ENCODE measurements around the gene VEZF1. TPM values are rescaled to one million over a fixed set of nuclear protein-coding genes. Genes with fewer than 3 reads are reported as not detected.

The VEZF1 gene
- total and polyA plus RNA-seq, 4 donors = 18.0 to 78.9 (median 43.9) TPM

GRCh38 chr17:57971572-57971971 lies 16.5 kb downstream of the VEZF1 start:
- no peak for TF ChIP-seq CTCF (IDR thresholded peaks at IDR 0.05; ENCODE audit: control extremely low read depth, extremely low read depth)
- WGBS, 2 donors = 69 to 80% methylated on average over 10 of the region's 10 CpGs

GRCh38 chr17:57970710-57971109 lies 17.3 kb downstream of the VEZF1 start:
- H3K9me3 ChIP-seq (ENCODE audit: control insufficient read depth in 4 of 4, insufficient read depth in 3 of 4, low read length in 3 of 4) = no peaks in the 10 kb centered on the region
- peaks cover 6 to 24% (median 12%) of the 10 kb centered on the region in 4 donors for H3K36me3 ChIP-seq (ENCODE audit: control insufficient read depth in 4 of 4, insufficient read depth in 4 of 4, low read length in 4 of 4)
- TF ChIP-seq CTCF (IDR thresholded peaks at IDR 0.05; ENCODE audit: control extremely low read depth, extremely low read depth) = no peak
- H3K27ac ChIP-seq (ENCODE audit: low read depth in 1 of 2, low read length in 1 of 2) = no peak overlapping the region
- DNase-seq (no peak), ATAC-seq (ENCODE audit: insufficient read depth, low FRiP score) (no peak)
- WGBS, 2 donors = 49 to 80% methylated on average over 4 of the region's 4 CpGs
- no peak overlapping the region for H3K4me3 ChIP-seq
- H3K27me3 ChIP-seq (ENCODE audit: control insufficient read depth in 3 of 3, insufficient read depth in 3 of 3, low read length in 2 of 3) = no peaks in the 10 kb centered on the region
- H3K9ac ChIP-seq (ENCODE audit: insufficient read depth in 1 of 2, low read length in 2 of 2) = no peak overlapping the region
- H3K4me1 ChIP-seq (ENCODE audit: control insufficient read depth in 5 of 5, insufficient read depth in 5 of 5, low read length in 5 of 5) = peaks cover 0 to 16% (median 7%) of the 10 kb centered on the region in 5 donors

More at GRCh38 chr17:57971572-57971971, 16.5 kb downstream of the VEZF1 start:
- H3K27me3 ChIP-seq (ENCODE audit: control insufficient read depth in 3 of 3, insufficient read depth in 3 of 3, low read length in 2 of 3) = no peaks in the 10 kb centered on the region
- H3K9me3 ChIP-seq (ENCODE audit: control insufficient read depth in 4 of 4, insufficient read depth in 3 of 4, low read length in 3 of 4) = no peaks in the 10 kb centered on the region
- peaks cover 11 to 31% (median 17%) of the 10 kb centered on the region in 4 donors for H3K36me3 ChIP-seq (ENCODE audit: control insufficient read depth in 4 of 4, insufficient read depth in 4 of 4, low read length in 4 of 4)
- no peak overlapping the region for H3K9ac ChIP-seq (ENCODE audit: insufficient read depth in 1 of 2, low read length in 2 of 2)
- no peak for DNase-seq
- ATAC-seq (ENCODE audit: insufficient read depth, low FRiP score) = no peak
- H3K4me3 ChIP-seq = no peak overlapping the region
- H3K4me1 ChIP-seq (ENCODE audit: control insufficient read depth in 5 of 5, insufficient read depth in 5 of 5, low read length in 5 of 5) = peaks cover 0 to 16% (median 8%) of the 10 kb centered on the region in 5 donors
- H3K27ac ChIP-seq (ENCODE audit: low read depth in 1 of 2, low read length in 1 of 2) = no peak overlapping the region

DNA sequence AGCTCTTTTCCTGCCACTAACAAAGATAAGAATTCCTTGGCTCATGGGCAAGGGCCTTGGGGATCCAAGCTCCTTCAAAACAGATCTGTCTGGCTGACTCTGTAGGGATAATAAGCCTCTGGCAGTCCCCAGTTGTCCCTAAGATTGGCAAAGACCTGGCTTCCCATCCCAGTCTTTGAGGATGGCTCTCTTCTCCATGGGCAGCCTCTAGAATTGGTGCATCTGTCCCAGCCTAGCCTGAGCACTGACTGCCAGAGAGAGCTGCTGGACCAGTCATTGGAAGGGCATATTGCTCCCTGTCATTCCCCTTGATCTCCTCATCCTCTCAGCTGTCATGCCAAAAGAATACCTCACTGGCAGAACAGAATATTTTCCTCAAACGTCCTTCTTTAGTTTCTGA lies 19.6 kb downstream of the VEZF1 start:
- Histone ChIP-seq H3K36me3 (ENCODE audit: control insufficient read depth in 4 of 4, insufficient read depth in 4 of 4, low read length in 4 of 4) (peaks cover 1 to 7% (median 4%) of the 10 kb centered on the region in 4 donors), H3K9me3 (ENCODE audit: control insufficient read depth in 4 of 4, insufficient read depth in 3 of 4, low read length in 3 of 4) (no peaks in the 10 kb centered on the region), H3K4me3 (no peak overlapping the region), H3K4me1 (ENCODE audit: control insufficient read depth in 5 of 5, insufficient read depth in 5 of 5, low read length in 5 of 5) (peaks cover 0 to 6% (median 0%) of the 10 kb centered on the region in 5 donors), H3K27ac (ENCODE audit: low read depth in 1 of 2, low read length in 1 of 2) (no peak overlapping the region), H3K27me3 (ENCODE audit: control insufficient read depth in 3 of 3, insufficient read depth in 3 of 3, low read length in 2 of 3) (no peaks in the 10 kb centered on the region), H3K9ac (ENCODE audit: insufficient read depth in 1 of 2, low read length in 2 of 2) (no peak overlapping the region)
- no peak for TF ChIP-seq CTCF (IDR thresholded peaks at IDR 0.05; ENCODE audit: control extremely low read depth, extremely low read depth)
- ATAC-seq (ENCODE audit: insufficient read depth, low FRiP score) (no peak), DNase-seq (no peak)
- WGBS, 2 donors = 65 to 71% methylated on average over 1 of the region's 1 CpG

GRCh38 chr17:57966875-57967274 lies 21.2 kb downstream of the VEZF1 start:
- Histone ChIP-seq H3K4me3 (no peak overlapping the region), H3K9ac (ENCODE audit: insufficient read depth in 1 of 2, low read length in 2 of 2) (no peak overlapping the region), H3K27me3 (ENCODE audit: control insufficient read depth in 3 of 3, insufficient read depth in 3 of 3, low read length in 2 of 3) (no peaks in the 10 kb centered on the region), H3K36me3 (ENCODE audit: control insufficient read depth in 4 of 4, insufficient read depth in 4 of 4, low read length in 4 of 4) (peaks cover 0 to 1% (median 0%) of the 10 kb centered on the region in 4 donors), H3K4me1 (ENCODE audit: control insufficient read depth in 5 of 5, insufficient read depth in 5 of 5, low read length in 5 of 5) (peaks cover 0 to 6% (median 0%) of the 10 kb centered on the region in 5 donors), H3K27ac (ENCODE audit: low read depth in 1 of 2, low read length in 1 of 2) (no peak overlapping the region), H3K9me3 (ENCODE audit: control insufficient read depth in 4 of 4, insufficient read depth in 3 of 4, low read length in 3 of 4) (no peaks in the 10 kb centered on the region)
- no peak for DNase-seq
- WGBS, 2 donors = 78 to 84% methylated on average over 5 of the region's 5 CpGs
- TF ChIP-seq CTCF (IDR thresholded peaks at IDR 0.05; ENCODE audit: control extremely low read depth, extremely low read depth) = no peak
- no peak for ATAC-seq (ENCODE audit: insufficient read depth, low FRiP score)
